ENCODE data around the gene MAGEA9. TPM values are rescaled to one million over a fixed set of nuclear protein-coding genes. Genes with fewer than 3 reads are reported as not detected.
"Not testable (repeated sequence)": the region's sequence is repeated elsewhere in the genome, so short reads cannot be mapped to it uniquely, and the experiment has no call there.

MAGEA9 gene
- total RNA-seq, 1 experiment from 2014 or later, result not detected

DNA sequence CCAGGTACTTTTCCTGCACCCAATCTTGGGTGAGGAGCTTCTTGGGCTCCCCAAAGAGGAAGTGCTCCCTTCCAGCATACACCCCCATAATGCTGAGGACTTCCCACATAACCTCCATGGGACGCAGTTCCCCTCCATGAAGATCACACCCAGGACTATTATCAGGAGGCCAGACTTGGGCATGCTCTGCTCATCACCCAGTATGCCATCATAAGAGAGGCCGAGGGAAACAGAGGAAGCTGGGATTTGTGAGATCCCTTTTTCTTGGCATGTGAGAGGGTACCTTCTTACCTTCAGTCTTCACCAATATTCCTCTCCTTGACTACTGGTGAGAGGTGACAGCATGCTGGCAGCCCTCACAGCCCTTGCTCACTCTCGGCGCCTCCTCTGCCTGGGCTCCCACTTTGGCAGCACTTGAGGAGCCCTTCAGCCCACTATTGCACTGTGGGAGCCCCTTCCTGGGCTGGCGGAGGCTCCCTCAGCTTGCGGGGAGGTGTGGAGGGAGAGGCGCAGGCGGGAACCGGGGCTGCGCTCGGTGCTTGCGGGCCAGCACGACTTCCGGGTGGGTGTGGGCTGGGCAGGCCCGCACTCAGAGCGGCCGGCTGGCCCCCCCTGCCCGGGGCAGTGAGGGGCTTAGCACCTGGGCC is 23.5 kb upstream of the MAGEA9 start:
- no peak for DNase-seq (ENCODE audit: low read depth, low spot score)
- ATAC-seq, result no peak
- ChIA-PET POLR2A (no interaction called here), CTCF (no interaction called here)
- in situ Hi-C loops (cut with HindIII; ENCODE audit: low pct_unique_long_range_greater_than_20kb, low sequenced_read_pairs) (no loop called here), intact Hi-C loops (cut with micrococcal nuclease; ENCODE audit: unreplicated experiment) (no loop called here)
- Histone ChIP-seq H3K4me3 (ENCODE audit: low read depth in 2 of 2, low read length in 2 of 2) (no peak overlapping the region), H3K27me3 (ENCODE audit: control insufficient read depth, insufficient read depth, low read length) (no peaks in the 10 kb centered on the region; the same call in 1 of the 2 replicates), H3K36me3 (ENCODE audit: control insufficient read depth, insufficient read depth, low read length) (no peaks in the 10 kb centered on the region), H3K4me1 (ENCODE audit: control insufficient read depth, insufficient read depth, low read length) (no peaks in the 10 kb centered on the region), H3K9me3 (ENCODE audit: control insufficient read depth, insufficient read depth, low read depth, low read length) (no peaks in the 10 kb centered on the region), H3K27ac (ENCODE audit: low read length) (no peak overlapping the region)
- no TSS peak for BruUV-seq (replicated peaks)
- TF ChIP-seq, protein P1, sequence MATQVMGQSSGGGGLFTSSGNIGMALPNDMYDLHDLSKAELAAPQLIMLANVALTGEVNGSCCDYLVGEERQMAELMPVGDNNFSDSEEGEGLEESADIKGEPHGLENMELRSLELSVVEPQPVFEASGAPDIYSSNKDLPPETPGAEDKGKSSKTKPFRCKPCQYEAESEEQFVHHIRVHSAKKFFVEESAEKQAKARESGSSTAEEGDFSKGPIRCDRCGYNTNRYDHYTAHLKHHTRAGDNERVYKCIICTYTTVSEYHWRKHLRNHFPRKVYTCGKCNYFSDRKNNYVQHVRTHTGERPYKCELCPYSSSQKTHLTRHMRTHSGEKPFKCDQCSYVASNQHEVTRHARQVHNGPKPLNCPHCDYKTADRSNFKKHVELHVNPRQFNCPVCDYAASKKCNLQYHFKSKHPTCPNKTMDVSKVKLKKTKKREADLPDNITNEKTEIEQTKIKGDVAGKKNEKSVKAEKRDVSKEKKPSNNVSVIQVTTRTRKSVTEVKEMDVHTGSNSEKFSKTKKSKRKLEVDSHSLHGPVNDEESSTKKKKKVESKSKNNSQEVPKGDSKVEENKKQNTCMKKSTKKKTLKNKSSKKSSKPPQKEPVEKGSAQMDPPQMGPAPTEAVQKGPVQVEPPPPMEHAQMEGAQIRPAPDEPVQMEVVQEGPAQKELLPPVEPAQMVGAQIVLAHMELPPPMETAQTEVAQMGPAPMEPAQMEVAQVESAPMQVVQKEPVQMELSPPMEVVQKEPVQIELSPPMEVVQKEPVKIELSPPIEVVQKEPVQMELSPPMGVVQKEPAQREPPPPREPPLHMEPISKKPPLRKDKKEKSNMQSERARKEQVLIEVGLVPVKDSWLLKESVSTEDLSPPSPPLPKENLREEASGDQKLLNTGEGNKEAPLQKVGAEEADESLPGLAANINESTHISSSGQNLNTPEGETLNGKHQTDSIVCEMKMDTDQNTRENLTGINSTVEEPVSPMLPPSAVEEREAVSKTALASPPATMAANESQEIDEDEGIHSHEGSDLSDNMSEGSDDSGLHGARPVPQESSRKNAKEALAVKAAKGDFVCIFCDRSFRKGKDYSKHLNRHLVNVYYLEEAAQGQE (IDR thresholded peaks at IDR 0.05; ENCODE audit: insufficient read depth in 1 of 2, low read depth in 2 of 2, low read length in 1 of 2), result no peak
- TF ChIP-seq SIN3A (IDR thresholded peaks at IDR 0.05; ENCODE audit: borderline replicate concordance, insufficient read depth, low read depth, low read length) (no peak), CTCF (IDR thresholded peaks at IDR 0.05) (no peak), TCF7L2 (IDR thresholded peaks at IDR 0.05; ENCODE audit: low read depth, low read length) (no peak), POLR2AphosphoS5 (IDR thresholded peaks at IDR 0.05; ENCODE audit: low read depth, low read length) (no peak)

GRCh38 chrX:149758715-149759078 is 23.0 kb upstream of the MAGEA9 start:
- H3K27ac ChIP-seq (ENCODE audit: low read length); H3K4me3 ChIP-seq (ENCODE audit: low read depth in 2 of 2, low read length in 2 of 2); H3K4me1 ChIP-seq (ENCODE audit: control insufficient read depth, insufficient read depth, low read length); H3K36me3 ChIP-seq (ENCODE audit: control insufficient read depth, insufficient read depth, low read length); H3K9me3 ChIP-seq (ENCODE audit: control insufficient read depth, insufficient read depth, low read depth, low read length); BruUV-seq (replicated peaks); POLR2A ChIA-PET; intact Hi-C loops (cut with micrococcal nuclease; ENCODE audit: unreplicated experiment); H3K27me3 ChIP-seq (ENCODE audit: control insufficient read depth, insufficient read depth, low read length); ATAC-seq; in situ Hi-C loops (cut with HindIII; ENCODE audit: low pct_unique_long_range_greater_than_20kb, low sequenced_read_pairs); CTCF ChIA-PET; DNase-seq (ENCODE audit: low read depth, low spot score): not testable (repeated sequence)

- in situ Hi-C loops (cut with HindIII; ENCODE audit: low pct_unique_long_range_greater_than_20kb, low sequenced_read_pairs), result no loop called here
- Histone ChIP-seq H3K36me3 (ENCODE audit: control insufficient read depth, insufficient read depth, low read length) (no peaks in the 10 kb centered on the region), H3K4me1 (ENCODE audit: control insufficient read depth, insufficient read depth, low read length) (no peaks in the 10 kb centered on the region), H3K4me3 (ENCODE audit: low read depth in 2 of 2, low read length in 2 of 2) (no peak overlapping the region), H3K27ac (ENCODE audit: low read length) (no peak overlapping the region), H3K27me3 (ENCODE audit: control insufficient read depth, insufficient read depth, low read length) (no peaks in the 10 kb centered on the region; the same call in 1 of the 2 replicates), H3K9me3 (ENCODE audit: control insufficient read depth, insufficient read depth, low read depth, low read length) (no peaks in the 10 kb centered on the region)
- TF ChIP-seq CTCF (IDR thresholded peaks at IDR 0.05), result no peak
- TF ChIP-seq, protein P1 (IDR thresholded peaks at IDR 0.05; ENCODE audit: insufficient read depth in 1 of 2, low read depth in 2 of 2, low read length in 1 of 2), result no peak
- DNase-seq (ENCODE audit: low read depth, low spot score) (no peak), ATAC-seq (no peak)
- intact Hi-C loops (cut with micrococcal nuclease; ENCODE audit: unreplicated experiment), result no loop called here
- CTCF ChIA-PET, result no interaction called here
- POLR2A ChIA-PET, result no interaction called here
- BruUV-seq (replicated peaks), result no TSS peak
Measured at GRCh38 chrX:149759824-149760223, 21.9 kb upstream of the MAGEA9 start.

Measured in Panc1 (cell line).